CD4-positive, alpha-beta T cell (primary cell): ENCODE measurements around the gene TCHH. TPM values are rescaled to one million over a fixed set of nuclear protein-coding genes. Genes with fewer than 3 reads are reported as not detected.

Experiments
- ATAC-seq: fragments of 200-7000 bp; cut with Tn5 transposase; one replicate; pipeline ENCODE4 v1.10.0; 2022; ENCODE audit warnings: mild to moderate bottlenecking; ENCODE audit not compliant: poor library complexity
- CTCF ChIA-PET: fragments of 350-600 bp; sonication (Branson Sonifier 250); formaldehyde crosslinking; loops from one replicate; lab custom pipeline; 2021; ENCODE audit warnings: antibody characterized with exemption, inconsistent platforms; lab: Charles Lee
- POLR2A ChIA-PET: fragments of 350-600 bp; sonication (Branson Sonifier 250); formaldehyde crosslinking; loops from one replicate; lab custom pipeline; 2021; ENCODE audit warnings: antibody characterized with exemption, inconsistent platforms; lab: Charles Lee
- DNase-seq, 14 experiments: peaks; one replicate each; pipeline ENCODE4 v3.0.0-alpha.2; 2013 to 2020; ENCODE audit warnings: mixed read lengths in 2 of 14
- H3K27ac ChIP-seq, 2 donors: one replicate each; pipeline versions ENCODE4 v1.5.1 to v1.7.0; 2013; ENCODE audit warnings: low read length in 2 of 2, low read depth in 1 of 2, mild to moderate bottlenecking in 1 of 2
- H3K27me3 ChIP-seq, 2 experiments: 1 replicate in 1 of 2; 2 replicates in 1 of 2; pipeline versions ENCODE4 v1.6.1 to v1.7.0; 2013; ENCODE audit warnings: low read length in 2 of 2, control low read depth in 1 of 2, mild to moderate bottlenecking in 1 of 2, moderate library complexity in 1 of 2; ENCODE audit not compliant: insufficient read depth in 2 of 2, control insufficient read depth in 1 of 2
- H3K36me3 ChIP-seq: one replicate; pipeline ENCODE4 v1.6.1; 2013; ENCODE audit warnings: low read length, control low read depth; ENCODE audit not compliant: insufficient read depth
- H3K4me1 ChIP-seq: one replicate; pipeline ENCODE4 v1.6.1; 2013; ENCODE audit warnings: low read length, control low read depth; ENCODE audit not compliant: insufficient read depth
- H3K4me3 ChIP-seq: one replicate; pipeline ENCODE4 v1.5.1; 2013; ENCODE audit warnings: mild to moderate bottlenecking, low read length, moderate library complexity
- H3K9me3 ChIP-seq, 2 experiments: 1 replicate in 1 of 2; 2 replicates in 1 of 2; pipeline versions ENCODE4 v1.6.1 to v1.7.0; 2013; ENCODE audit warnings: low read length in 2 of 2, mild to moderate bottlenecking in 2 of 2, control low read depth in 1 of 2, moderate library complexity in 1 of 2; ENCODE audit not compliant: control insufficient read depth in 1 of 2, insufficient read depth in 1 of 2
- H3K27ac Mint-ChIP-seq: one replicate; pipeline ENCODE4 v1.8.0; 2020; ENCODE audit warnings: mixed read lengths
- H3K27me3 Mint-ChIP-seq: one replicate; pipeline ENCODE4 v1.8.0; 2021; ENCODE audit warnings: mixed read lengths
- H3K36me3 Mint-ChIP-seq: one replicate; pipeline ENCODE4 v1.8.0; 2021; ENCODE audit warnings: low read depth, mixed read lengths
- H3K4me1 Mint-ChIP-seq: one replicate; pipeline ENCODE4 v1.8.0; 2021; ENCODE audit warnings: low read depth, mixed read lengths
- H3K4me3 Mint-ChIP-seq: one replicate; pipeline ENCODE4 v1.8.0; 2020; ENCODE audit warnings: mild to moderate bottlenecking, mixed read lengths
- H3K9me3 Mint-ChIP-seq: one replicate; pipeline ENCODE4 v1.8.0; 2020; ENCODE audit warnings: mixed read lengths
- intact Hi-C, 2 experiments: fragments of 100-400 bp; cut with DNase I in 1 of 2; cut with micrococcal nuclease in 1 of 2; formaldehyde crosslinking; loops; one replicate each; pipeline versions ENCODE4 v1.15.1 to v1.9.0; 2023 to 2025; cut with DNase I, micrococcal nuclease
- total RNA-seq, 174 experiments: library from RNA in 2 of 174; stranded (reverse) in 2 of 174; gene quantifications; one replicate each; pipeline ENCODE4 v1.2.3 and lab custom pipeline; 2021 to 2026
- TF ChIP-seq, protein P1 (sequence below): fragments of 200-600 bp; IDR thresholded peaks from one replicate; pipeline ENCODE4 v1.8.0; 2022; ENCODE audit warnings: antibody characterized with exemption, mild to moderate bottlenecking

TCHH gene
- total RNA-seq, 2 experiments from 2014 or later = not detected

DNA sequence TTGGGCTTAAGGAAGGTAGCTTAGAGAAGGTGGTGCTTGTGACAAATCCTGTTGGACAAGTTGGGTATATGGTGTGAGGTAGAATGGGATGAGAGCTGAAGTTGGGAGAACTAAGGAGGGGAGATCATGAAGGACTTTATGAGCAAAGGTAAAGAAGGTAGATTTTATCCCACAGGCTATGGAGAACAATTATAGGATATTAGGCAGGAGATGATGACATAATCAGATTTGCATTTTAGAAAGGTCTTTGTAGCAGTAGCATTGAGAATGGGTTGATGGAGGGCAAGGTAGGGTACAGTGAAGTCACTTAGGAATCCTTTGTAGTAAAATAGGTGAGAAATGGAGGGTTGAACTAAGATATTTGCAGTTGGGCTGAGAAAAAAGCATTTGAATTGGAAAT is 14.9 kb upstream of the TCHH start:
- H3K36me3 ChIP-seq = no peaks in the 10 kb centered on the region
- CTCF ChIA-PET = no interaction called here
- Mint-ChIP-seq H3K27me3 (peaks cover 70% of the 10 kb centered on the region), H3K27ac (no peak overlapping the region), H3K36me3 (no peaks in the 10 kb centered on the region), H3K4me1 (no peaks in the 10 kb centered on the region), H3K4me3 (no peak overlapping the region), H3K9me3 (peaks cover 5% of the 10 kb centered on the region)
- no peak for ATAC-seq
- H3K4me1 ChIP-seq = no peaks in the 10 kb centered on the region
- H3K27ac ChIP-seq = no peak overlapping the region
- H3K27me3 ChIP-seq = peaks cover 33 to 59% of the 10 kb centered on the region in 2 experiments
- intact Hi-C loops = no loop called here
- no peak for DNase-seq
- peaks cover 9 to 12% of the 10 kb centered on the region in 2 experiments for H3K9me3 ChIP-seq
- H3K4me3 ChIP-seq = no peak overlapping the region
- POLR2A ChIA-PET = no interaction called here
- TF ChIP-seq, protein P1, sequence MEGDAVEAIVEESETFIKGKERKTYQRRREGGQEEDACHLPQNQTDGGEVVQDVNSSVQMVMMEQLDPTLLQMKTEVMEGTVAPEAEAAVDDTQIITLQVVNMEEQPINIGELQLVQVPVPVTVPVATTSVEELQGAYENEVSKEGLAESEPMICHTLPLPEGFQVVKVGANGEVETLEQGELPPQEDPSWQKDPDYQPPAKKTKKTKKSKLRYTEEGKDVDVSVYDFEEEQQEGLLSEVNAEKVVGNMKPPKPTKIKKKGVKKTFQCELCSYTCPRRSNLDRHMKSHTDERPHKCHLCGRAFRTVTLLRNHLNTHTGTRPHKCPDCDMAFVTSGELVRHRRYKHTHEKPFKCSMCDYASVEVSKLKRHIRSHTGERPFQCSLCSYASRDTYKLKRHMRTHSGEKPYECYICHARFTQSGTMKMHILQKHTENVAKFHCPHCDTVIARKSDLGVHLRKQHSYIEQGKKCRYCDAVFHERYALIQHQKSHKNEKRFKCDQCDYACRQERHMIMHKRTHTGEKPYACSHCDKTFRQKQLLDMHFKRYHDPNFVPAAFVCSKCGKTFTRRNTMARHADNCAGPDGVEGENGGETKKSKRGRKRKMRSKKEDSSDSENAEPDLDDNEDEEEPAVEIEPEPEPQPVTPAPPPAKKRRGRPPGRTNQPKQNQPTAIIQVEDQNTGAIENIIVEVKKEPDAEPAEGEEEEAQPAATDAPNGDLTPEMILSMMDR = no peak

DNA sequence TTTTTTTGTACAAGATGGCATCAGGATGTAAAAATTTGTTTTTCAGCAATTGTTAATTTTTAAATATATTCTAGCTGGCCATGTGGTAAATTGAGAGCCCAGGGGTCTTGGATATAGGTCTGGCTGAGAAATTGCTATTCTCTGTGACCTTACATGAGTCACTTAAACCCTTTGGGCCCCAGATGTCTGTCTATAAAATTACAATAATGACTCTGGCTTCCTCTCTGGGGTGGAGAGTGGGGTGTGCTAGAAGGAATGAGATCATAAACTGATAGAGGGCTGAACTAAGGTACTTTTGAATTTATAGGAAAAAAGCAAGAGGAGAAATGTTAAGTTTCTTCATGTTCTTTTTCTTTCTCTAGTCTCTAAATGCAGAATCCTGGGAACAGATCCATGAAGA is 12.4 kb upstream of the TCHH start:
- H3K27ac ChIP-seq = no peak overlapping the region
- no peak for ATAC-seq
- H3K36me3 ChIP-seq = no peaks in the 10 kb centered on the region
- intact Hi-C loops = no loop called here
- Mint-ChIP-seq H3K9me3 (no peaks in the 10 kb centered on the region), H3K36me3 (no peaks in the 10 kb centered on the region), H3K27me3 (peaks cover 73% of the 10 kb centered on the region), H3K4me1 (no peaks in the 10 kb centered on the region), H3K27ac (no peak overlapping the region), H3K4me3 (no peak overlapping the region)
- no peak overlapping the region for H3K4me3 ChIP-seq
- no peaks in the 10 kb centered on the region for H3K4me1 ChIP-seq
- peaks cover 42 to 63% of the 10 kb centered on the region in 2 experiments for H3K27me3 ChIP-seq
- TF ChIP-seq, protein P1 = no peak
- DNase-seq = no peak
- peaks cover 8 to 9% of the 10 kb centered on the region in 2 experiments for H3K9me3 ChIP-seq
- ChIA-PET CTCF (no interaction called here), POLR2A (no interaction called here)

DNA sequence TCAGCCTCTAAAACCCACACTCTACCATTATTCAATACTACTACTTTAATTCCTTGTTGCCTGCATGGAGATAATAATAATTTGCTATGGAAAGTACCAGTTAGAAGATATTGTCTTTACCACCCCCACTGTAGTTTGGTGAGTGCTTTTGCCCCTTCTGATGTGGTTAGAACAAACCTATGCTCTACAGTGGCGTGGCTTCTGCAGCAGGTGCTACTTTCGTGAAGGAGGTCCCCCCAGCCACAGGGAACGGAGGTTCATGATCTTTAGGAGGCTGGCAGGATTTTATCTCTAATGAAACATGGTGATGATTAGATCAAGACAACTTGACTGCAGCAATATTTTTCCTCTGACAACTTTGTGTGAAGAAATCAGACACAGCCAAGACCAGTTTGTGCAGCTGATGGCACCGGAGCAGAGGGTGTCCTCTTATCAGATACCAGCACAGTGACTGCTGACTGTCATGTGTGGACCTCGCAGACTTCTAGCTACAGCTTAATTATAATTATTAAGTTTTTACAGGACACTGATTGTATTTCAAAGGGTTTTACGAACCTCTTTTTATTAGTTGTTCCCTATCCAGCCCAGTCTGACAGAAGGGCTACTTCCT is 10.7 kb upstream of the TCHH start:
- Histone ChIP-seq H3K27me3 (peaks cover 35 to 62% of the 10 kb centered on the region in 2 experiments), H3K36me3 (no peaks in the 10 kb centered on the region), H3K4me1 (no peaks in the 10 kb centered on the region), H3K4me3 (no peak overlapping the region), H3K27ac (no peak overlapping the region), H3K9me3 (no peaks in the 10 kb centered on the region)
- POLR2A ChIA-PET = no interaction called here
- H3K4me3 Mint-ChIP-seq = no peak overlapping the region
- H3K36me3 Mint-ChIP-seq = no peaks in the 10 kb centered on the region
- DNase-seq = no peak
- H3K4me1 Mint-ChIP-seq = no peaks in the 10 kb centered on the region
- no peaks in the 10 kb centered on the region for H3K9me3 Mint-ChIP-seq
- peaks cover 80% of the 10 kb centered on the region for H3K27me3 Mint-ChIP-seq
- intact Hi-C loops = no loop called here
- H3K27ac Mint-ChIP-seq = no peak overlapping the region
- ATAC-seq = no peak
- CTCF ChIA-PET = no interaction called here
- TF ChIP-seq, protein P1 = no peak
